Cardiac fibroblast (primary cell): Measurements from ENCODE around the gene STARD3.

Experiments
- DNase-seq, 2 donors: peaks; one replicate each; pipeline versions ENCODE4 v3.0.0 to v3.0.0-alpha.2; 2010; ENCODE audit warnings: low read depth in 2 of 2
- H3K4me3 ChIP-seq, 2 donors: replicated peaks in 1 of 2; 1 replicate in 1 of 2; 2 replicates in 1 of 2; pipeline ENCODE4 v1.5.1; 2011; ENCODE audit warnings: low read depth in 2 of 2, low read length in 2 of 2, mild to moderate bottlenecking in 2 of 2, moderate library complexity in 1 of 2
- TF ChIP-seq, protein P1 (sequence below): IDR thresholded peaks from one replicate; pipeline ENCODE4 v1.5.1; 2011; ENCODE audit warnings: low read depth, mild to moderate bottlenecking, low read length, inconsistent platforms

STARD3 gene

DNA sequence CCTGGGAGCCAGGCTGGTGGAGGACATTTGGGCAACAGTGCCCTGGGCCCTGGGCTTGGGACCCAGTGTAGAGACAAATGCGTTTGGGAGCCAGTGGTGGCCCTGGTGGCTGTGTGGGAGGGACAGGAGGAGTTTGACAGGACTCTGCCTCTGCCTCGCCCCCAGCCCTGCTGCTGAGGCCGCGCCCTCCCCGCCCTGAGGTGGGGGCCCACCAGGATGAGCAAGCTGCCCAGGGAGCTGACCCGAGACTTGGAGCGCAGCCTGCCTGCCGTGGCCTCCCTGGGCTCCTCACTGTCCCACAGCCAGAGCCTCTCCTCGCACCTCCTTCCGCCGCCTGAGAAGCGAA lies 16.3 kb downstream of the STARD3 start:
- no peak overlapping the region for H3K4me3 ChIP-seq
- TF ChIP-seq, protein P1, sequence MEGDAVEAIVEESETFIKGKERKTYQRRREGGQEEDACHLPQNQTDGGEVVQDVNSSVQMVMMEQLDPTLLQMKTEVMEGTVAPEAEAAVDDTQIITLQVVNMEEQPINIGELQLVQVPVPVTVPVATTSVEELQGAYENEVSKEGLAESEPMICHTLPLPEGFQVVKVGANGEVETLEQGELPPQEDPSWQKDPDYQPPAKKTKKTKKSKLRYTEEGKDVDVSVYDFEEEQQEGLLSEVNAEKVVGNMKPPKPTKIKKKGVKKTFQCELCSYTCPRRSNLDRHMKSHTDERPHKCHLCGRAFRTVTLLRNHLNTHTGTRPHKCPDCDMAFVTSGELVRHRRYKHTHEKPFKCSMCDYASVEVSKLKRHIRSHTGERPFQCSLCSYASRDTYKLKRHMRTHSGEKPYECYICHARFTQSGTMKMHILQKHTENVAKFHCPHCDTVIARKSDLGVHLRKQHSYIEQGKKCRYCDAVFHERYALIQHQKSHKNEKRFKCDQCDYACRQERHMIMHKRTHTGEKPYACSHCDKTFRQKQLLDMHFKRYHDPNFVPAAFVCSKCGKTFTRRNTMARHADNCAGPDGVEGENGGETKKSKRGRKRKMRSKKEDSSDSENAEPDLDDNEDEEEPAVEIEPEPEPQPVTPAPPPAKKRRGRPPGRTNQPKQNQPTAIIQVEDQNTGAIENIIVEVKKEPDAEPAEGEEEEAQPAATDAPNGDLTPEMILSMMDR = no peak
- DNase-seq = no peak

DNA sequence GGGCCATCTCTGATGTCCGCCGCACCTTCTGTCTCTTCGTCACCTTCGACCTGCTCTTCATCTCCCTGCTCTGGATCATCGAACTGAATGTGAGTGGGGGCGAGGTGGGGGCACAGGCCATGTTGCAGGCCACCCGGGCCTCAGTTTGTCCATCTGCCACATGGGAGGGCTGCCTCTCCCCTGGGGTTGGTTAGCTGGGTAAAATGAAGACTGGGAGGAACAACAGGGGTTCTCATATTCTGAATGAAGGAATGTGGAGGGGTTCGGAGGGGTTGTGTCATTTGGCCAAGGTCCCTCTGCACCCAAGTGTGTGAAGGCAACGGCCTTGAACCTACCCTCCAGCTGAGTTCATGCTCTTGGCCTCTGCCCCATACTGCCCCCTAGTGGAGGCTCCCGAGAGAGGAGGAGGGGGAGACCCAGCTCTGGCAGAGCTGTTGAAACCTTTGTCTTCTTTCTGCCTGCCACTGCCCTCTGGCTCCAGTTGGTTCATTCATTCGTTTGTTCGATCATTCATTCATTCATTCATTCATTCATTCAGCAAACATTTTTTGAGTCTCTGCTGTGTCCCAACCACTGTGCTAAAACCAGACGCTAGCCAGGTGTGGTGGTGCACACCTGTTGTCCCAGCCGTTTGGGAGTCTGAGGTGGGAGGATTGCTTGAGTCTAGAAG lies 16.9 kb downstream of the STARD3 start:
- H3K4me3 ChIP-seq = no peak overlapping the region
- DNase-seq = peak; percentile 46 to 59
- TF ChIP-seq, protein P1 = peak; percentile 93

GRCh38 chr17:39655105-39655504 lies 18.2 kb downstream of the STARD3 start:
- H3K4me3 ChIP-seq = no peak overlapping the region
- TF ChIP-seq, protein P1 = no peak
- no peak for DNase-seq

GRCh38 chr17:39658346-39658745 lies 21.4 kb downstream of the STARD3 start:
- TF ChIP-seq, protein P1 = no peak
- DNase-seq = no peak

DNA sequence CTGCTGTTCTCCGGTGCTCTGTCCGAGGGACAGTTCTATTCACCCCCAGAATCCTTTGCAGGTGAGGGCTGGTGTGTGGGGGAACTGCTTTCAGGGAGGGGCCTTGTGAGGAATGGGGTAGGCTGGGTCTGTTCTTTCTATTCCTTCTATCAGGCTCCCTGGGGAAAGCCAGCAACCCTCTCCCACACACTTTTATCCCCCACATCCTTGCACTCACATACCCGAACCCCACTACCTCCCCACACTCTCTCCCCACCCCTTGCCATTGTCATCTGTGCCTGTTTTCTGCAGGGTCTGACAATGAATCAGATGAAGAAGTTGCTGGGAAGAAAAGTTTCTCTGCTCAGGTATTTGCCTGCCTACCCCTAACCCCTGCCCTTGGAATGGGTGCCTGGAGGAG lies 21.8 kb downstream of the STARD3 start:
- TF ChIP-seq, protein P1 = no peak
- no peak overlapping the region for H3K4me3 ChIP-seq
- no peak for DNase-seq

More at GRCh38 chr17:39658346-39658745, 21.4 kb downstream of the STARD3 start:
- no peak overlapping the region for H3K4me3 ChIP-seq

GRCh38 chr17:39659279-39660010 lies 22.5 kb downstream of the STARD3 start:
- no peak overlapping the region for H3K4me3 ChIP-seq
- no peak for DNase-seq
- TF ChIP-seq, protein P1 = no peak
